GM12878 (cell line): ENCODE measurements around the gene EFNA2. TPM values are rescaled to one million over a fixed set of nuclear protein-coding genes. Genes with fewer than 3 reads are reported as not detected.
A peak's percentile ranks its signal among the peaks of the same experiment; 100 is the strongest.

Experiments
- ATF3 ChIP-seq: IDR thresholded peaks from 2 replicates; pipeline ENCODE4 v1.6.1; 2011; ENCODE audit warnings: low read depth, mild to moderate bottlenecking, low read length, moderate library complexity, borderline replicate concordance; ENCODE audit errors: extremely low read depth
- ATF7 ChIP-seq: fragments of 450-650 bp; IDR thresholded peaks from 2 replicates; pipeline ENCODE4 v1.6.1; 2016; ENCODE audit warnings: low read depth, mild to moderate bottlenecking
- CBFB ChIP-seq: IDR thresholded peaks from 2 replicates; pipeline ENCODE4 v1.6.1; 2016; ENCODE audit warnings: antibody characterized with exemption, low read depth
- CBX3 ChIP-seq: fragments of 200-600 bp; sonication (generic); IDR thresholded peaks from 2 replicates; pipeline ENCODE4 v1.6.1; 2016; ENCODE audit warnings: low read depth, borderline replicate concordance
- CREB1 ChIP-seq: IDR thresholded peaks from 2 replicates; pipeline ENCODE4 v1.6.1; 2012; ENCODE audit warnings: low read depth, mild to moderate bottlenecking, inconsistent platforms
- CREM ChIP-seq: IDR thresholded peaks from 2 replicates; pipeline ENCODE4 v1.6.1; 2014; ENCODE audit warnings: antibody characterized with exemption, low read depth
- CUX1 ChIP-seq: IDR thresholded peaks from 2 replicates; pipeline ENCODE4 v1.6.1; 2012; ENCODE audit warnings: improper control_type of control experiment, low read depth, low read length; ENCODE audit not compliant: insufficient replicate concordance
- DPF2 ChIP-seq: fragments of 450-650 bp; IDR thresholded peaks from 2 replicates; pipeline ENCODE4 v1.6.1; 2017; ENCODE audit warnings: mild to moderate bottlenecking
- ETV6 ChIP-seq, 2 experiments: fragments of 450-650 bp in 1 of 2; IDR thresholded peaks in 1 of 2; conservative IDR thresholded peaks in 1 of 2; 2 replicates each; pipeline ENCODE4 v1.6.1; 2014; ENCODE audit warnings: antibody characterized with exemption in 1 of 2, borderline replicate concordance in 1 of 2, low read depth in 1 of 2, mild to moderate bottlenecking in 1 of 2, moderate library complexity in 1 of 2
- FOXK2 ChIP-seq: fragments of 450-650 bp; IDR thresholded peaks from 2 replicates; pipeline ENCODE4 v1.6.1; 2017; ENCODE audit warnings: mild to moderate bottlenecking, moderate library complexity
- NFXL1 ChIP-seq: fragments of 450-650 bp; IDR thresholded peaks from 2 replicates; pipeline ENCODE4 v1.6.1; 2017; ENCODE audit warnings: antibody characterized with exemption, mild to moderate bottlenecking, borderline replicate concordance
- NRF1 ChIP-seq: conservative IDR thresholded peaks from 2 replicates; pipeline ENCODE4 v1.6.1; 2011; ENCODE audit warnings: mild to moderate bottlenecking, low read depth, low read length, improper control_type of control experiment
- POU2F2 ChIP-seq: IDR thresholded peaks from 3 replicates; pipeline ENCODE4 v1.6.1; 2011; ENCODE audit warnings: low read depth, mild to moderate bottlenecking, low read length, borderline replicate concordance
- RELB ChIP-seq: fragments of 450-650 bp; IDR thresholded peaks from 2 replicates; pipeline ENCODE4 v1.6.1; 2017; ENCODE audit warnings: low read depth, mild to moderate bottlenecking, moderate library complexity
- SIN3A ChIP-seq: IDR thresholded peaks from 2 replicates; pipeline ENCODE4 v1.6.1; 2012; ENCODE audit warnings: low read depth, low read length, improper control_type of control experiment
- SMC3 ChIP-seq: IDR thresholded peaks from 2 replicates; pipeline ENCODE4 v1.6.1; 2011; ENCODE audit warnings: low read length, improper control_type of control experiment, borderline replicate concordance
- ZNF592 ChIP-seq: fragments of 450-650 bp; IDR thresholded peaks from 2 replicates; pipeline ENCODE4 v1.6.1; 2017; ENCODE audit warnings: mild to moderate bottlenecking, moderate library complexity
- ZNF622 ChIP-seq: fragments of 450-650 bp; IDR thresholded peaks from 2 replicates; pipeline ENCODE4 v1.6.1; 2017; ENCODE audit warnings: mild to moderate bottlenecking, inconsistent platforms
- ZZZ3 ChIP-seq: IDR thresholded peaks from 2 replicates; pipeline ENCODE4 v1.6.1; 2011; ENCODE audit warnings: low read depth; ENCODE audit not compliant: control insufficient read depth, insufficient read length
- polyA plus RNA-seq, 11 experiments: library from polyadenylated mRNA; depleted of rRNA in 4 of 11; unstranded in 6 of 11; stranded (reverse) in 5 of 11; fragments of >200 nt; fragmentation: Nextera tagmentation in 4 of 11; fragmentation: Illumina TruSeq in 1 of 11; extraction: Ambion mirVana in 4 of 11; extraction: Trizol in 1 of 11; gene quantifications; 1 replicate in 1 of 11; 2 replicates in 10 of 11; pipeline versions ENCODE4 v1.2.1 to v1.2.3, GENCODE V29; 2011 to 2016; ENCODE audit warnings: inconsistent platforms in 2 of 11, missing spikeins in 2 of 11, low read depth in 1 of 11
- total RNA-seq, 4 experiments: library from RNA; depleted of rRNA in 3 of 4; stranded (reverse); fragments of >200 nt in 3 of 4; fragmentation: Illumina TruSeq in 1 of 4; extraction: Trizol in 1 of 4; gene quantifications; 2 replicates each; pipeline versions ENCODE4 v1.2.1 to v1.2.3, GENCODE V29; 2013 to 2021

Gene EFNA2
- total and polyA plus RNA-seq, 10 of the 15 experiments (the other 5 are each of a cell fraction or from before 2014, with no cell fraction given): not detected

GRCh38 chr19:1249298-1249989, 36.2 kb upstream of the EFNA2 start (continued):
- TF ChIP-seq CUX1: no peak
- TF ChIP-seq ETV6 (conservative IDR thresholded peaks at IDR 0.05 in 1 of 2, IDR thresholded peaks at IDR 0.05 in 1 of 2; ENCODE audit: borderline replicate concordance in 1 of 2, low read depth in 1 of 2): no peak
- 0 out of 2 replicates have a peak, but pooled peaks have one; percentile 29 for TF ChIP-seq DPF2
- no peak for TF ChIP-seq ZZZ3
- peak; percentile 12; the same call in 1 of the 2 replicates for TF ChIP-seq CBFB
- TF ChIP-seq CBX3: no peak
- no peak for TF ChIP-seq ATF7
- no peak for TF ChIP-seq ZNF622
- TF ChIP-seq ZNF592: no peak
- TF ChIP-seq NRF1: no peak
- peak; percentile 84; the same call in 1 of the 2 replicates for TF ChIP-seq SIN3A
- TF ChIP-seq RELB: no peak
- TF ChIP-seq CREB1: peak; percentile 17; the same call in 1 of the 2 replicates
- TF ChIP-seq NFXL1: no peak
- no peak for TF ChIP-seq CREM
- TF ChIP-seq SMC3: no peak
- TF ChIP-seq ATF3: no peak
- TF ChIP-seq FOXK2: no peak
- peak; percentile 78; the same call in 2 of the 3 replicates for TF ChIP-seq POU2F2
